H54 (cell line): ENCODE data around the gene DCAF15.

Experiments used
- DNase-seq: peaks from one replicate; pipeline ENCODE4 v3.0.0; 2011; ENCODE audit warnings: low spot score, mixed read lengths; ENCODE audit not compliant: insufficient read length
- FAIRE-seq: peaks from 3 replicates; lab custom pipeline; 2011; peaks lifted over from hg19 to GRCh38; lab: Jason Lieb, UNC
- POLR2A ChIP-seq: IDR thresholded peaks from 2 replicates; pipeline ENCODE4 v1.6.1; 2011; ENCODE audit warnings: low read depth, mild to moderate bottlenecking, low read length

The DCAF15 gene

GRCh38 chr19:13981988-13982501, 29.7 kb downstream of the DCAF15 start:
- FAIRE-seq (no peak), DNase-seq (no peak)
- no peak for TF ChIP-seq POLR2A

GRCh38 chr19:13982773-13983172, 30.5 kb downstream of the DCAF15 start:
- FAIRE-seq: no peak
- TF ChIP-seq POLR2A: no peak

GRCh38 chr19:13983213-13983889, 31.0 kb downstream of the DCAF15 start:
- DNase-seq (no peak), FAIRE-seq (no peak)
- no peak for TF ChIP-seq POLR2A

More at GRCh38 chr19:13982773-13983172, 30.5 kb downstream of the DCAF15 start:
- DNase-seq: no peak

- FAIRE-seq: no peak
Measured at GRCh38 chr19:13984186-13984585, 31.9 kb downstream of the DCAF15 start.

GRCh38 chr19:13984875-13985741, 32.8 kb downstream of the DCAF15 start:
- TF ChIP-seq POLR2A: no peak
- no peak for FAIRE-seq
- DNase-seq: no peak

More at GRCh38 chr19:13984186-13984585, 31.9 kb downstream of the DCAF15 start:
- TF ChIP-seq POLR2A: no peak
- DNase-seq: no peak

- no peak for DNase-seq
- TF ChIP-seq POLR2A: no peak
- FAIRE-seq: no peak
Measured at GRCh38 chr19:13985771-13986347, 33.5 kb downstream of the DCAF15 start.

- FAIRE-seq (no peak), DNase-seq (no peak)
- no peak for TF ChIP-seq POLR2A
Measured at GRCh38 chr19:13986348-13986904, 34.1 kb downstream of the DCAF15 start.

GRCh38 chr19:13987101-13987890, 35.0 kb downstream of the DCAF15 start:
- no peak for TF ChIP-seq POLR2A
- DNase-seq (no peak), FAIRE-seq (no peak)

GRCh38 chr19:13989487-13989886, 37.2 kb downstream of the DCAF15 start:
- no peak for DNase-seq
- no peak for FAIRE-seq
- no peak for TF ChIP-seq POLR2A

- FAIRE-seq (no peak), DNase-seq (no peak)
- TF ChIP-seq POLR2A: no peak
Measured at GRCh38 chr19:13990085-13990484, 37.8 kb downstream of the DCAF15 start.

GRCh38 chr19:13992025-13992424, 39.7 kb downstream of the DCAF15 start:
- FAIRE-seq (no peak), DNase-seq (no peak)
- no peak for TF ChIP-seq POLR2A

GRCh38 chr19:13993590-13994300, 41.4 kb downstream of the DCAF15 start:
- no peak for FAIRE-seq
- no peak for DNase-seq
- no peak for TF ChIP-seq POLR2A
